Liver (tissue), 9 donors: ENCODE measurements around the gene DNAH2. TPM values are rescaled to one million over a fixed set of nuclear protein-coding genes. Genes with fewer than 3 reads are reported as not detected.

Experiments used
- DNase-seq: peaks from one replicate; pipeline ENCODE4 v3.0.0-alpha.2; 2017; ENCODE audit warnings: low spot score
- H3K27ac ChIP-seq, 2 donors: one replicate each; pipeline ENCODE4 v1.7.0; 2013; ENCODE audit warnings: inconsistent platforms in 2 of 2, low read length in 2 of 2, control low read depth in 1 of 2, low read depth in 1 of 2, mild to moderate bottlenecking in 1 of 2
- H3K27me3 ChIP-seq, 4 donors: one replicate each; pipeline versions ENCODE4 v1.6.1 to v1.7.0; 2013; ENCODE audit warnings: low read length in 3 of 4, inconsistent platforms in 1 of 4, mild to moderate bottlenecking in 1 of 4, moderate library complexity in 1 of 4; ENCODE audit not compliant: control insufficient read depth in 4 of 4, insufficient read depth in 4 of 4
- H3K36me3 ChIP-seq, 4 donors: one replicate each; pipeline versions ENCODE4 v1.6.1 to v1.7.0; 2013; ENCODE audit warnings: low read length in 3 of 4, mild to moderate bottlenecking in 3 of 4, low read depth in 1 of 4, moderate library complexity in 1 of 4; ENCODE audit not compliant: control insufficient read depth in 4 of 4, insufficient read depth in 3 of 4
- H3K4me1 ChIP-seq, 4 donors: one replicate each; pipeline versions ENCODE4 v1.6.1 to v1.7.0; 2013; ENCODE audit warnings: low read length in 3 of 4, mild to moderate bottlenecking in 3 of 4, moderate library complexity in 1 of 4; ENCODE audit not compliant: control insufficient read depth in 4 of 4, insufficient read depth in 4 of 4
- H3K4me3 ChIP-seq, 3 donors: one replicate each; pipeline versions ENCODE4 v1.6.1 to v1.7.0; 2013; ENCODE audit warnings: low read length in 3 of 3, control low read depth in 1 of 3, low read depth in 1 of 3, mild to moderate bottlenecking in 1 of 3
- H3K9ac ChIP-seq, 2 donors: one replicate each; pipeline ENCODE4 v1.7.0; 2013; ENCODE audit warnings: low read length in 2 of 2, mild to moderate bottlenecking in 2 of 2, moderate library complexity in 2 of 2, control low read depth in 1 of 2, low read depth in 1 of 2
- H3K9me3 ChIP-seq, 4 donors: one replicate each; pipeline versions ENCODE4 v1.6.1 to v1.7.0; 2013; ENCODE audit warnings: low read length in 3 of 4; ENCODE audit not compliant: control insufficient read depth in 4 of 4
- FOXA1 ChIP-seq: IDR thresholded peaks from 2 replicates; pipeline ENCODE4 v1.6.1; 2016; ENCODE audit warnings: antibody characterized with exemption
- FOXA2 ChIP-seq: IDR thresholded peaks from 2 replicates; pipeline ENCODE4 v1.6.1; 2016; ENCODE audit warnings: antibody characterized with exemption
- GABPA ChIP-seq, 2 donors: IDR thresholded peaks in 1 of 2; conservative IDR thresholded peaks in 1 of 2; 2 replicates each; pipeline ENCODE4 v1.6.1; 2016; ENCODE audit warnings: antibody characterized with exemption in 2 of 2, mild to moderate bottlenecking in 1 of 2, moderate library complexity in 1 of 2
- HNF4A ChIP-seq, 2 donors: conservative IDR thresholded peaks; 2 replicates each; pipeline ENCODE4 v1.6.1; 2016; ENCODE audit warnings: antibody characterized with exemption in 2 of 2, mild to moderate bottlenecking in 2 of 2
- JUND ChIP-seq, 2 donors: IDR thresholded peaks; 2 replicates each; pipeline ENCODE4 v1.6.1; 2016; ENCODE audit warnings: antibody characterized with exemption in 2 of 2
- NR2F2 ChIP-seq: IDR thresholded peaks from 2 replicates; pipeline ENCODE4 v1.6.1; 2016; ENCODE audit warnings: antibody characterized with exemption
- RAD21 ChIP-seq, 2 donors: IDR thresholded peaks; 2 replicates each; pipeline ENCODE4 v1.6.1; 2016; ENCODE audit warnings: antibody characterized with exemption in 2 of 2, mild to moderate bottlenecking in 2 of 2
- RXRA ChIP-seq, 2 donors: IDR thresholded peaks; 2 replicates each; pipeline ENCODE4 v1.6.1; 2017 to 2018; ENCODE audit warnings: antibody characterized with exemption in 2 of 2, mild to moderate bottlenecking in 1 of 2
- SP1 ChIP-seq: IDR thresholded peaks from 2 replicates; pipeline ENCODE4 v1.6.1; 2018; ENCODE audit warnings: antibody characterized with exemption, mild to moderate bottlenecking
- TAF1 ChIP-seq: conservative IDR thresholded peaks from 2 replicates; pipeline ENCODE4 v1.6.1; 2016; ENCODE audit warnings: antibody characterized with exemption, mild to moderate bottlenecking
- YY1 ChIP-seq: IDR thresholded peaks from 2 replicates; pipeline ENCODE4 v1.6.1; 2016; ENCODE audit warnings: antibody characterized with exemption, mild to moderate bottlenecking
- WGBS: extraction: QIAGEN DNeasy Blood & Tissue Kit; methylation state at CpG from one replicate; pipeline ENCODE4 v1.1.7; 2013; 5-methylcytosine and 5-hydroxymethylcytosine counted together
- polyA plus RNA-seq, 2 donors: library from polyadenylated mRNA; stranded (reverse) in 1 of 2; unstranded in 1 of 2; fragments of 200-250 nt in 1 of 2; fragments of >200 nt in 1 of 2; fragmentation: Nextera tagmentation in 1 of 2; extraction: Ambion mirVana in 1 of 2; gene quantifications; one replicate each; pipeline versions ENCODE4 v1.2.1 to v1.2.3, GENCODE V29; 2013 to 2015
- total RNA-seq, 2 donors: library from RNA; depleted of rRNA; stranded (reverse); fragments of >200 nt; gene quantifications; one replicate each; pipeline ENCODE4 v1.2.3, GENCODE V29; 2014
- TF ChIP-seq, protein P1 (sequence below): IDR thresholded peaks from 2 replicates; pipeline ENCODE4 v1.6.1; 2016; ENCODE audit warnings: antibody characterized with exemption
- TF ChIP-seq, protein P2 (sequence below): IDR thresholded peaks from 2 replicates; pipeline ENCODE4 v1.6.1; 2016; ENCODE audit warnings: antibody characterized with exemption, mild to moderate bottlenecking
- TF ChIP-seq, protein P3 (sequence below): IDR thresholded peaks from 2 replicates; pipeline ENCODE4 v1.6.1; 2016; ENCODE audit warnings: antibody characterized with exemption
- TF ChIP-seq, protein P4 (sequence below): fragments of 150-350 bp; IDR thresholded peaks from 2 replicates; pipeline ENCODE4 v1.5.1; 2017; ENCODE audit warnings: improper control_type of control experiment, low read depth, low read length; ENCODE audit not compliant: missing input control
- TF ChIP-seq, protein P5 (sequence below): IDR thresholded peaks from 2 replicates; pipeline ENCODE4 v1.6.1; 2016; ENCODE audit warnings: antibody characterized with exemption
- donor health status: healthy.
- donor health status: healthy.
- donor health status: healthy.
- donor health status: healthy.
- donor health status: healthy.

Gene DNAH2
- total and polyA plus RNA-seq, 4 donors: under 0.01 to 0.25 (median 0.05) TPM

DNA sequence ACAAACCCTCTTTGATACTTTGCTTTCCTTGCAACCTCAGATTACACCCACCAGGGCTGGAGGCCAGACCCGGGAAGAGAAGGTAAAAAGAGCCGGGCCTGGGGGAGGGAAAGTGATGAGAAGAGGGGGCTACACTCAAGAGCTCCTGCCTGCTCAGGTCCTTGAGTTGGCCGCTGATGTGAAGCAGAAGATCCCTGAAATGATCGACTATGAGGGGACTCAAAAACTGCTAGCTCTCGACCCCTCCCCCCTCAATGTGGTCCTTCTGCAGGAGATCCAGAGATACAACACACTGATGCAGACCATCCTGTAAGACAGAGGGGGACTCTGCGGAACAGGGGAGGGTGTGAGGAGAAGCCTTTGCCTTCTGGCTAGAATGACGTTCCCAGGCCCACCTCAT, 113.7 kb downstream of the DNAH2 start:
- no peaks in the 10 kb centered on the region for H3K27me3 ChIP-seq
- H3K36me3 ChIP-seq: no peaks in the 10 kb centered on the region
- H3K27ac ChIP-seq: no peak overlapping the region
- no peak overlapping the region for H3K4me3 ChIP-seq
- H3K9me3 ChIP-seq: no peaks in the 10 kb centered on the region
- no peak for DNase-seq
- H3K9ac ChIP-seq: no peak overlapping the region
- WGBS: 84% methylated on average over 7 of the region's 7 CpGs
- TF ChIP-seq NR2F2: no peak
- no peak for TF ChIP-seq FOXA2
- TF ChIP-seq JUND (IDR thresholded peaks at IDR 0.05): no peak
- TF ChIP-seq RAD21 (IDR thresholded peaks at IDR 0.05): no peak
- TF ChIP-seq, protein P1, sequence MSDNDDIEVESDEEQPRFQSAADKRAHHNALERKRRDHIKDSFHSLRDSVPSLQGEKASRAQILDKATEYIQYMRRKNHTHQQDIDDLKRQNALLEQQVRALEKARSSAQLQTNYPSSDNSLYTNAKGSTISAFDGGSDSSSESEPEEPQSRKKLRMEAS: no peak
- TF ChIP-seq, protein P2, sequence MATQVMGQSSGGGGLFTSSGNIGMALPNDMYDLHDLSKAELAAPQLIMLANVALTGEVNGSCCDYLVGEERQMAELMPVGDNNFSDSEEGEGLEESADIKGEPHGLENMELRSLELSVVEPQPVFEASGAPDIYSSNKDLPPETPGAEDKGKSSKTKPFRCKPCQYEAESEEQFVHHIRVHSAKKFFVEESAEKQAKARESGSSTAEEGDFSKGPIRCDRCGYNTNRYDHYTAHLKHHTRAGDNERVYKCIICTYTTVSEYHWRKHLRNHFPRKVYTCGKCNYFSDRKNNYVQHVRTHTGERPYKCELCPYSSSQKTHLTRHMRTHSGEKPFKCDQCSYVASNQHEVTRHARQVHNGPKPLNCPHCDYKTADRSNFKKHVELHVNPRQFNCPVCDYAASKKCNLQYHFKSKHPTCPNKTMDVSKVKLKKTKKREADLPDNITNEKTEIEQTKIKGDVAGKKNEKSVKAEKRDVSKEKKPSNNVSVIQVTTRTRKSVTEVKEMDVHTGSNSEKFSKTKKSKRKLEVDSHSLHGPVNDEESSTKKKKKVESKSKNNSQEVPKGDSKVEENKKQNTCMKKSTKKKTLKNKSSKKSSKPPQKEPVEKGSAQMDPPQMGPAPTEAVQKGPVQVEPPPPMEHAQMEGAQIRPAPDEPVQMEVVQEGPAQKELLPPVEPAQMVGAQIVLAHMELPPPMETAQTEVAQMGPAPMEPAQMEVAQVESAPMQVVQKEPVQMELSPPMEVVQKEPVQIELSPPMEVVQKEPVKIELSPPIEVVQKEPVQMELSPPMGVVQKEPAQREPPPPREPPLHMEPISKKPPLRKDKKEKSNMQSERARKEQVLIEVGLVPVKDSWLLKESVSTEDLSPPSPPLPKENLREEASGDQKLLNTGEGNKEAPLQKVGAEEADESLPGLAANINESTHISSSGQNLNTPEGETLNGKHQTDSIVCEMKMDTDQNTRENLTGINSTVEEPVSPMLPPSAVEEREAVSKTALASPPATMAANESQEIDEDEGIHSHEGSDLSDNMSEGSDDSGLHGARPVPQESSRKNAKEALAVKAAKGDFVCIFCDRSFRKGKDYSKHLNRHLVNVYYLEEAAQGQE: no peak
- TF ChIP-seq, protein P3, sequence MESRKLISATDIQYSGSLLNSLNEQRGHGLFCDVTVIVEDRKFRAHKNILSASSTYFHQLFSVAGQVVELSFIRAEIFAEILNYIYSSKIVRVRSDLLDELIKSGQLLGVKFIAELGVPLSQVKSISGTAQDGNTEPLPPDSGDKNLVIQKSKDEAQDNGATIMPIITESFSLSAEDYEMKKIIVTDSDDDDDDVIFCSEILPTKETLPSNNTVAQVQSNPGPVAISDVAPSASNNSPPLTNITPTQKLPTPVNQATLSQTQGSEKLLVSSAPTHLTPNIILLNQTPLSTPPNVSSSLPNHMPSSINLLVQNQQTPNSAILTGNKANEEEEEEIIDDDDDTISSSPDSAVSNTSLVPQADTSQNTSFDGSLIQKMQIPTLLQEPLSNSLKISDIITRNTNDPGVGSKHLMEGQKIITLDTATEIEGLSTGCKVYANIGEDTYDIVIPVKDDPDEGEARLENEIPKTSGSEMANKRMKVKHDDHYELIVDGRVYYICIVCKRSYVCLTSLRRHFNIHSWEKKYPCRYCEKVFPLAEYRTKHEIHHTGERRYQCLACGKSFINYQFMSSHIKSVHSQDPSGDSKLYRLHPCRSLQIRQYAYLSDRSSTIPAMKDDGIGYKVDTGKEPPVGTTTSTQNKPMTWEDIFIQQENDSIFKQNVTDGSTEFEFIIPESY: no peak
- no peak for TF ChIP-seq TAF1
- TF ChIP-seq, protein P4, sequence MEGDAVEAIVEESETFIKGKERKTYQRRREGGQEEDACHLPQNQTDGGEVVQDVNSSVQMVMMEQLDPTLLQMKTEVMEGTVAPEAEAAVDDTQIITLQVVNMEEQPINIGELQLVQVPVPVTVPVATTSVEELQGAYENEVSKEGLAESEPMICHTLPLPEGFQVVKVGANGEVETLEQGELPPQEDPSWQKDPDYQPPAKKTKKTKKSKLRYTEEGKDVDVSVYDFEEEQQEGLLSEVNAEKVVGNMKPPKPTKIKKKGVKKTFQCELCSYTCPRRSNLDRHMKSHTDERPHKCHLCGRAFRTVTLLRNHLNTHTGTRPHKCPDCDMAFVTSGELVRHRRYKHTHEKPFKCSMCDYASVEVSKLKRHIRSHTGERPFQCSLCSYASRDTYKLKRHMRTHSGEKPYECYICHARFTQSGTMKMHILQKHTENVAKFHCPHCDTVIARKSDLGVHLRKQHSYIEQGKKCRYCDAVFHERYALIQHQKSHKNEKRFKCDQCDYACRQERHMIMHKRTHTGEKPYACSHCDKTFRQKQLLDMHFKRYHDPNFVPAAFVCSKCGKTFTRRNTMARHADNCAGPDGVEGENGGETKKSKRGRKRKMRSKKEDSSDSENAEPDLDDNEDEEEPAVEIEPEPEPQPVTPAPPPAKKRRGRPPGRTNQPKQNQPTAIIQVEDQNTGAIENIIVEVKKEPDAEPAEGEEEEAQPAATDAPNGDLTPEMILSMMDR: no peak
- TF ChIP-seq SP1: no peak
- TF ChIP-seq GABPA (IDR thresholded peaks at IDR 0.05 in 1 of 2, conservative IDR thresholded peaks at IDR 0.05 in 1 of 2): no peak
- TF ChIP-seq HNF4A (conservative IDR thresholded peaks at IDR 0.05): no peak
- peaks cover 6 to 26% (median 16%) of the 10 kb centered on the region in 4 donors for H3K4me1 ChIP-seq

DNA sequence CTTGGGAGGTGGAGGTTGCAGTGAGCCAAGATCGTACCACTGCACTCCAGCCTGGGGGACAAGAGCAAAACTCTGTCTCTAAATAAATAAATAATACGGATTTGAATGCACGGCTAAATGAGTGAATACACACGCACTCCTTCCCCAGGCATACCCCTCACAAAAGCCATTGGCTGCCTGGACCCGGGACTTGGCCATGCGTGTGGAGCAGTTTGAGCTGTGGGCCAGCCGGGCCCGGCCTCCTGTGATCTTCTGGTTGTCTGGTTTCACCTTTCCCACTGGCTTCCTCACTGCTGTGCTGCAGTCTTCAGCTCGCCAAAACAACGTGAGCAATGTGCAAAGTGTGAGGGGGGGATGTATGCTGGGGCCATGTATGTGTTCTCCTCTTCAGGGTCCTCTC, 114.9 kb downstream of the DNAH2 start:
- Histone ChIP-seq H3K4me1 (peaks cover 7 to 33% (median 21%) of the 10 kb centered on the region in 4 donors), H3K9ac (no peak overlapping the region), H3K36me3 (no peaks in the 10 kb centered on the region), H3K27ac (no peak overlapping the region), H3K27me3 (no peaks in the 10 kb centered on the region), H3K9me3 (no peaks in the 10 kb centered on the region), H3K4me3 (no peak overlapping the region)
- 92% methylated on average over 10 of the region's 10 CpGs for WGBS
- TF ChIP-seq, protein P5, sequence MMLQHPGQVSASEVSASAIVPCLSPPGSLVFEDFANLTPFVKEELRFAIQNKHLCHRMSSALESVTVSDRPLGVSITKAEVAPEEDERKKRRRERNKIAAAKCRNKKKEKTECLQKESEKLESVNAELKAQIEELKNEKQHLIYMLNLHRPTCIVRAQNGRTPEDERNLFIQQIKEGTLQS: no peak
- TF ChIP-seq GABPA (IDR thresholded peaks at IDR 0.05 in 1 of 2, conservative IDR thresholded peaks at IDR 0.05 in 1 of 2) (no peak), RXRA (IDR thresholded peaks at IDR 0.05) (no peak), NR2F2 (no peak), YY1 (no peak), JUND (IDR thresholded peaks at IDR 0.05) (no peak), FOXA1 (no peak), FOXA2 (no peak), HNF4A (conservative IDR thresholded peaks at IDR 0.05) (no peak), TAF1 (no peak), SP1 (no peak)
- TF ChIP-seq, protein P2: no peak
- TF ChIP-seq, protein P3: no peak
- DNase-seq: no peak
